Suprapubic skin (tissue), 4 donors: ENCODE measurements around the gene PIP5K1B. TPM values are rescaled to one million over a fixed set of nuclear protein-coding genes. Genes with fewer than 3 reads are reported as not detected.

Experiments
- DNase-seq, 2 donors: peaks; one replicate each; pipeline ENCODE4 v3.0.0-alpha.2; 2019; ENCODE audit warnings: low spot score in 2 of 2
- H3K27ac ChIP-seq: fragments of 200-600 bp; sonication (generic); one replicate; pipeline ENCODE4 v1.5.1; 2019
- H3K27me3 ChIP-seq: fragments of 200-600 bp; sonication (generic); one replicate; pipeline ENCODE4 v1.5.1; 2019
- H3K36me3 ChIP-seq: fragments of 200-600 bp; sonication (generic); one replicate; pipeline ENCODE4 v1.5.1; 2019
- H3K4me1 ChIP-seq: fragments of 200-600 bp; sonication (generic); one replicate; pipeline ENCODE4 v1.5.1; 2019
- H3K4me3 ChIP-seq: fragments of 200-600 bp; sonication (generic); one replicate; pipeline ENCODE4 v1.5.1; 2019; ENCODE audit warnings: mild to moderate bottlenecking
- H3K9me3 ChIP-seq: fragments of 200-600 bp; sonication (generic); one replicate; pipeline ENCODE4 v1.5.1; 2019
- CTCF ChIP-seq, 2 donors: fragments of 200-600 bp in 1 of 2; fragments of 450-650 bp in 1 of 2; sonication (generic) in 1 of 2; IDR thresholded peaks; one replicate each; pipeline ENCODE4 v1.5.1; 2016 to 2019; ENCODE audit warnings: antibody characterized with exemption in 2 of 2, mild to moderate bottlenecking in 1 of 2, moderate library complexity in 1 of 2
- EP300 ChIP-seq: sonication (generic); formaldehyde crosslinking; IDR thresholded peaks from one replicate; pipeline ENCODE4 v1.6.1; 2017; ENCODE audit warnings: antibody characterized with exemption
- POLR2A ChIP-seq, 2 donors: fragments of 450-650 bp; IDR thresholded peaks; one replicate each; pipeline ENCODE4 v1.6.1; 2017; ENCODE audit warnings: antibody characterized with exemption in 2 of 2, mild to moderate bottlenecking in 2 of 2, moderate library complexity in 2 of 2
- POLR2AphosphoS5 ChIP-seq, 3 donors: sonication (generic); formaldehyde crosslinking; IDR thresholded peaks; one replicate each; pipeline ENCODE4 v1.6.1; 2017; ENCODE audit warnings: antibody characterized with exemption in 3 of 3
- WGBS: methylation state at CpG from one replicate; pipeline ENCODE4 v1.1.5; 2018; 5-methylcytosine and 5-hydroxymethylcytosine counted together
- total RNA-seq, 4 donors: library from RNA; depleted of rRNA; stranded (reverse); fragments of >200 nt; gene quantifications; one replicate each; pipeline ENCODE4 v1.1.0, GENCODE V29; 2016

The PIP5K1B gene
- total RNA-seq, 4 donors from 2014 or later = 1.7 to 7.8 (median 3.4) TPM

- no peak for DNase-seq
- H3K27ac ChIP-seq = no peak overlapping the region
- H3K9me3 ChIP-seq = no peaks in the 10 kb centered on the region
- no peak overlapping the region for H3K4me3 ChIP-seq
- 88% methylated on average over 3 of the region's 3 CpGs for WGBS
- no peaks in the 10 kb centered on the region for H3K36me3 ChIP-seq
- H3K27me3 ChIP-seq = no peaks in the 10 kb centered on the region
- TF ChIP-seq POLR2AphosphoS5 (IDR thresholded peaks at IDR 0.05) (no peak), CTCF (IDR thresholded peaks at IDR 0.05) (no peak), POLR2A (IDR thresholded peaks at IDR 0.05) (no peak), EP300 (no peak)
- no peaks in the 10 kb centered on the region for H3K4me1 ChIP-seq
These were observed 273.5 kb downstream of the PIP5K1B start for GRCh38 chr9:68978501-68978900.

- Histone ChIP-seq H3K27me3 (no peaks in the 10 kb centered on the region), H3K36me3 (no peaks in the 10 kb centered on the region), H3K4me3 (no peak overlapping the region), H3K27ac (no peak overlapping the region), H3K9me3 (no peaks in the 10 kb centered on the region), H3K4me1 (no peaks in the 10 kb centered on the region)
- DNase-seq = no peak
- TF ChIP-seq POLR2A (IDR thresholded peaks at IDR 0.05) (no peak), CTCF (IDR thresholded peaks at IDR 0.05) (no peak), EP300 (no peak), POLR2AphosphoS5 (IDR thresholded peaks at IDR 0.05) (no peak)
- WGBS = 75% methylated on average over 7 of the region's 9 CpGs
These were observed 274.7 kb downstream of the PIP5K1B start for GRCh38 chr9:68979538-68980314.

- H3K27me3 ChIP-seq = no peaks in the 10 kb centered on the region
- no peaks in the 10 kb centered on the region for H3K9me3 ChIP-seq
- no peak for DNase-seq
- H3K4me3 ChIP-seq = no peak overlapping the region
- H3K36me3 ChIP-seq = no peaks in the 10 kb centered on the region
- TF ChIP-seq EP300 (no peak), POLR2AphosphoS5 (IDR thresholded peaks at IDR 0.05) (no peak), POLR2A (IDR thresholded peaks at IDR 0.05) (no peak), CTCF (IDR thresholded peaks at IDR 0.05) (no peak)
- H3K4me1 ChIP-seq = no peaks in the 10 kb centered on the region
- WGBS = 59% methylated on average over 3 of the region's 3 CpGs
- no peak overlapping the region for H3K27ac ChIP-seq
These were observed 275.4 kb downstream of the PIP5K1B start for GRCh38 chr9:68980341-68980914.

DNA sequence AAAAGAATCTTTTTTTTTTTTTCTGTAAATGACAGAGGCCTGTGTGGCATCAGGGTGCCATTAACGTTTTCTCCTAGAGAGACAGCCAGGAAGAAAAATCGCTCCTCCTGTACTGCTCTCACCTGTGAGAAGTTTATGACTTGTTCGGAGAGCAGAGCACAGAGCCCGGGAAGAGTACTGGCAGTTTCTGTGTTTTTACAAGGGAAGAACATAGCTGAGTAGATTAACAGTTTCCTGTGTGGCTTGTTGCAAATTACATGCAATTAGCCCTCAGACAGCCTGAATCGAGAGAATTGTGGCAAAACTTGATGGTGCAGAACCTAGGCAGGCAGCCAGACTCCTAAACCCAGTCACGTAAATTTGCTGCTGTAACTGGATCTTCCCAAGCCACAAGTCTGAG lies 276.7 kb downstream of the PIP5K1B start:
- no peaks in the 10 kb centered on the region for H3K4me1 ChIP-seq
- H3K9me3 ChIP-seq = no peaks in the 10 kb centered on the region
- H3K27ac ChIP-seq = no peak overlapping the region
- TF ChIP-seq POLR2A (IDR thresholded peaks at IDR 0.05) (no peak), EP300 (no peak), POLR2AphosphoS5 (IDR thresholded peaks at IDR 0.05) (no peak), CTCF (IDR thresholded peaks at IDR 0.05) (no peak)
- WGBS = 28% methylated on average over 6 of the region's 6 CpGs
- no peak for DNase-seq
- H3K4me3 ChIP-seq = no peak overlapping the region
- H3K27me3 ChIP-seq = no peaks in the 10 kb centered on the region
- H3K36me3 ChIP-seq = no peaks in the 10 kb centered on the region

- no peaks in the 10 kb centered on the region for H3K36me3 ChIP-seq
- DNase-seq = no peak
- H3K4me3 ChIP-seq = no peak overlapping the region
- no peaks in the 10 kb centered on the region for H3K27me3 ChIP-seq
- H3K27ac ChIP-seq = no peak overlapping the region
- no peaks in the 10 kb centered on the region for H3K4me1 ChIP-seq
- TF ChIP-seq EP300 (no peak), CTCF (IDR thresholded peaks at IDR 0.05) (no peak), POLR2A (IDR thresholded peaks at IDR 0.05) (no peak), POLR2AphosphoS5 (IDR thresholded peaks at IDR 0.05) (no peak)
- H3K9me3 ChIP-seq = no peaks in the 10 kb centered on the region
These were observed 278.0 kb downstream of the PIP5K1B start for GRCh38 chr9:68983008-68983411.
